Neural progenitor cell (in vitro differentiated cells): ENCODE measurements around the gene LRRC4B.

Experiments used
- EZH2 ChIP-seq: fragments of 200-600 bp; sonication (generic); IDR thresholded peaks from 2 replicates; pipeline ENCODE4 v1.6.1; 2017; ENCODE audit warnings: antibody characterized with exemption, mild to moderate bottlenecking, moderate library complexity
- EZH2phosphoT487 ChIP-seq: fragments of 200-600 bp; sonication (generic); IDR thresholded peaks from 2 replicates; pipeline ENCODE4 v1.6.1; 2017; ENCODE audit warnings: antibody characterized with exemption
- TF ChIP-seq, protein P1 (sequence below): fragments of 200-600 bp; sonication (generic); IDR thresholded peaks from 2 replicates; pipeline ENCODE4 v1.5.1; 2017; ENCODE audit warnings: antibody characterized with exemption, mild to moderate bottlenecking

DNA sequence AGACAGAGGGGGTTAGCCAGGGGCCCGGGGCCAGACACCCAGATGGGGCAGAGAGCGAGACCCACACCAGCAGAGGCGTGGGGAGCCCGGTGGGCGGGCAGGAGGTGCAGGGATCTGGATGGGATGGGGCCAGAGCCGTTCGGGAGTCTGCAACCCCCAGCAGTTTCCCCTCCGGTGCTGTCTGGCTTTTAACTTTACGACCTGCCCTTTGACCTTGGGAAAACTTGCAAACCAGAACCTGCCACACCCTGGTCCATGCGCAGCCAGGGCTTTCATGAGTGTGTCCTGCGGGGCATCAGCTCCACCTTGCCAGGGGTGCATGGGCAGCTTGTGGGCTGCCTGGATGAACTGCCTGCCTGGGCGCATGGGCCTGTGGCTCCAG lies 67.1 kb downstream of the LRRC4B start:
- TF ChIP-seq, protein P1, sequence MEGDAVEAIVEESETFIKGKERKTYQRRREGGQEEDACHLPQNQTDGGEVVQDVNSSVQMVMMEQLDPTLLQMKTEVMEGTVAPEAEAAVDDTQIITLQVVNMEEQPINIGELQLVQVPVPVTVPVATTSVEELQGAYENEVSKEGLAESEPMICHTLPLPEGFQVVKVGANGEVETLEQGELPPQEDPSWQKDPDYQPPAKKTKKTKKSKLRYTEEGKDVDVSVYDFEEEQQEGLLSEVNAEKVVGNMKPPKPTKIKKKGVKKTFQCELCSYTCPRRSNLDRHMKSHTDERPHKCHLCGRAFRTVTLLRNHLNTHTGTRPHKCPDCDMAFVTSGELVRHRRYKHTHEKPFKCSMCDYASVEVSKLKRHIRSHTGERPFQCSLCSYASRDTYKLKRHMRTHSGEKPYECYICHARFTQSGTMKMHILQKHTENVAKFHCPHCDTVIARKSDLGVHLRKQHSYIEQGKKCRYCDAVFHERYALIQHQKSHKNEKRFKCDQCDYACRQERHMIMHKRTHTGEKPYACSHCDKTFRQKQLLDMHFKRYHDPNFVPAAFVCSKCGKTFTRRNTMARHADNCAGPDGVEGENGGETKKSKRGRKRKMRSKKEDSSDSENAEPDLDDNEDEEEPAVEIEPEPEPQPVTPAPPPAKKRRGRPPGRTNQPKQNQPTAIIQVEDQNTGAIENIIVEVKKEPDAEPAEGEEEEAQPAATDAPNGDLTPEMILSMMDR = no peak
- no peak for TF ChIP-seq EZH2
- TF ChIP-seq EZH2phosphoT487 = no peak
